Spleen (tissue), 11 donors: ENCODE results near the gene SNAP29. TPM values are rescaled to one million over a fixed set of nuclear protein-coding genes. Genes with fewer than 3 reads are reported as not detected.
"Not testable (repeated sequence)": the region's sequence is repeated elsewhere in the genome, so short reads cannot be mapped to it uniquely, and the experiment has no call there.

Experiments
- DNase-seq: peaks from one replicate; pipeline ENCODE4 v3.0.0-alpha.2; 2020
- H3K27ac ChIP-seq, 8 donors: fragments of 200-600 bp; sonication (generic) in 7 of 8; 1 replicate in 4 of 8; 2 replicates in 4 of 8; pipeline versions ENCODE4 v1.5.0 to v1.8.0; 2016 to 2021; ENCODE audit warnings: inconsistent platforms in 4 of 8, mild to moderate bottlenecking in 4 of 8, moderate library complexity in 1 of 8
- H3K27me3 ChIP-seq, 7 donors: fragments of 200-600 bp; sonication (generic) in 6 of 7; replicated peaks in 1 of 7; 1 replicate in 4 of 7; 2 replicates in 3 of 7; pipeline versions ENCODE4 v1.5.0 to v1.8.0; 2016 to 2021; ENCODE audit warnings: inconsistent platforms in 3 of 7, mild to moderate bottlenecking in 1 of 7
- H3K36me3 ChIP-seq, 6 donors: fragments of 200-600 bp; sonication (generic) in 5 of 6; 1 replicate in 4 of 6; 2 replicates in 2 of 6; pipeline versions ENCODE4 v1.5.0 to v1.8.0; 2016 to 2021; ENCODE audit warnings: inconsistent platforms in 2 of 6
- H3K4me1 ChIP-seq, 6 donors: fragments of 200-600 bp; sonication (generic) in 5 of 6; 1 replicate in 3 of 6; 2 replicates in 3 of 6; pipeline versions ENCODE4 v1.5.0 to v1.8.0; 2016 to 2021; ENCODE audit warnings: inconsistent platforms in 3 of 6
- H3K4me3 ChIP-seq, 8 donors: fragments of 200-600 bp; sonication (generic) in 7 of 8; 1 replicate in 4 of 8; 2 replicates in 4 of 8; pipeline versions ENCODE4 v1.5.0 to v1.8.0; 2016 to 2021; ENCODE audit warnings: inconsistent platforms in 4 of 8, mild to moderate bottlenecking in 4 of 8, moderate library complexity in 2 of 8
- H3K9me3 ChIP-seq, 8 donors: fragments of 200-600 bp; sonication (generic) in 7 of 8; 1 replicate in 4 of 8; 2 replicates in 4 of 8; pipeline versions ENCODE4 v1.5.0 to v1.8.0; 2016 to 2021; ENCODE audit warnings: inconsistent platforms in 4 of 8
- CTCF ChIP-seq, 11 experiments: fragments of 200-600 bp in 7 of 11; fragments of 450-650 bp in 4 of 11; sonication (generic) in 4 of 11; IDR thresholded peaks in 8 of 11; conservative IDR thresholded peaks in 3 of 11; 1 replicate in 7 of 11; 2 replicates in 4 of 11; pipeline versions ENCODE4 v1.4.0 to v1.8.0; 2016 to 2021; ENCODE audit warnings: antibody characterized with exemption in 11 of 11, inconsistent platforms in 4 of 11, mild to moderate bottlenecking in 1 of 11
- POLR2A ChIP-seq, 3 donors: fragments of 450-650 bp; IDR thresholded peaks; one replicate each; pipeline ENCODE4 v1.5.1; 2017; ENCODE audit warnings: antibody characterized with exemption in 3 of 3, mild to moderate bottlenecking in 1 of 3
- POLR2AphosphoS5 ChIP-seq, 3 donors: sonication (generic); formaldehyde crosslinking; IDR thresholded peaks; one replicate each; pipeline ENCODE4 v1.5.1; 2017; ENCODE audit warnings: antibody characterized with exemption in 3 of 3
- WGBS, 5 donors: extraction: QIAGEN DNeasy Blood & Tissue Kit in 3 of 5; methylation state at CpG; one replicate each; pipeline versions ENCODE4 v1.1.5 to v1.1.7; 2013 to 2018; 5-methylcytosine and 5-hydroxymethylcytosine counted together
- intact Hi-C: fragments of 100-400 bp; cut with DNase I; formaldehyde crosslinking; loops from one replicate; pipeline ENCODE4 v1.15.0; 2023; ENCODE audit warnings: low total_unique reads
- polyA plus RNA-seq, 3 donors: library from polyadenylated mRNA; stranded (reverse); fragments of 200-250 nt; gene quantifications; one replicate each; pipeline ENCODE4 v1.2.1, GENCODE V29; 2013
- total RNA-seq, 7 donors: library from RNA; depleted of rRNA in 3 of 7; stranded (reverse); fragments of >200 nt in 3 of 7; fragmentation: NEBNext Ultra II Directional in 4 of 7; extraction: Animal tissue kit (Norgen Biotek cat#: 25700) in 4 of 7; gene quantifications; one replicate each; pipeline versions ENCODE4 v1.1.0 to v1.2.1, GENCODE V29; 2016 to 2021
- donor health status: healthy with polysubstance abuse.
- donor health status: DM: no; HTN: no; CAD: no; lungs with moderate emphysema.
- donor health status: DM: no; HTN: no; CAD: no.
- donor health status: Bipolar disorder and iron deficiency.
- donor health status: healthy.
- donor health status: DM: no; HTN: no; CAD: no.
- donor health status: DM: yes; HTN: yes; CAD: no.

SNAP29 gene
- total and polyA plus RNA-seq, 10 donors, result 13.7 to 33.5 (median 23.8) TPM

GRCh38 chr22:20904980-20905355, 46.2 kb downstream of the SNAP29 start:
- intact Hi-C loops, result no loop called here
- Histone ChIP-seq H3K4me3 (no peak overlapping the region), H3K36me3 (no peaks in the 10 kb centered on the region), H3K27ac (peak overlapping the region in 2 of 8 donors; percentile 33 to 49), H3K9me3 (no peaks in the 10 kb centered on the region), H3K27me3 (no peaks in the 10 kb centered on the region), H3K4me1 (peaks cover 0 to 23% (median 0%) of the 10 kb centered on the region in 6 donors)
- no peak for DNase-seq
- WGBS, 5 donors, result 71 to 85% (median 81%) methylated on average over 3 of the region's 3 CpGs
- TF ChIP-seq POLR2AphosphoS5 (IDR thresholded peaks at IDR 0.05) (no peak), CTCF (IDR thresholded peaks at IDR 0.05 in 8 of 11, conservative IDR thresholded peaks at IDR 0.05 in 3 of 11) (no peak), POLR2A (IDR thresholded peaks at IDR 0.05) (no peak)

- 58 to 84% (median 69%) methylated on average over 4 of the region's 4 CpGs for WGBS, 5 donors
- Histone ChIP-seq H3K9me3 (no peaks in the 10 kb centered on the region), H3K36me3 (no peaks in the 10 kb centered on the region), H3K4me1 (peaks cover 0 to 26% (median 0%) of the 10 kb centered on the region in 6 donors), H3K27ac (no peak overlapping the region), H3K4me3 (no peak overlapping the region), H3K27me3 (no peaks in the 10 kb centered on the region)
- intact Hi-C loops, result no loop called here
- TF ChIP-seq POLR2A (IDR thresholded peaks at IDR 0.05) (no peak), POLR2AphosphoS5 (IDR thresholded peaks at IDR 0.05) (no peak), CTCF (IDR thresholded peaks at IDR 0.05 in 8 of 11, conservative IDR thresholded peaks at IDR 0.05 in 3 of 11) (no peak)
- no peak for DNase-seq
These were observed 46.9 kb downstream of the SNAP29 start for GRCh38 chr22:20905415-20906386.

DNA sequence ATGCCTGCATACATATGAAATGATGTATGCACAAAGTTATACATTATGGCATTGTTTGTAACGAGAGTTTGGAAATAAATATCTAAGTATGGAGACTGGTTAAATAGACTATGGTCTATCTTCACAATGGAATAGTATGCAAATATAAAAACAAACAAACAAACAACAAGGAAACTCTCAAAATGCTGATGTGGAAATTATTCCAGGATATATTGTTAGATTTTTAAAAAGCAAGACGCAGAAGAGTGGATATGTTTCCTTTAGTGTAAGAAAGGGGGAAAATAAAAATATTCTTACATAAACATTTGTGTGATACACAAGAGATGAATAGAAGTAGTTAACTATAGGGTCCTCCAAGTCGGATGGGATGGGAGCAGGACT, 47.6 kb downstream of the SNAP29 start:
- TF ChIP-seq POLR2AphosphoS5 (IDR thresholded peaks at IDR 0.05) (no peak), CTCF (IDR thresholded peaks at IDR 0.05 in 8 of 11, conservative IDR thresholded peaks at IDR 0.05 in 3 of 11) (no peak), POLR2A (IDR thresholded peaks at IDR 0.05) (no peak)

DNA sequence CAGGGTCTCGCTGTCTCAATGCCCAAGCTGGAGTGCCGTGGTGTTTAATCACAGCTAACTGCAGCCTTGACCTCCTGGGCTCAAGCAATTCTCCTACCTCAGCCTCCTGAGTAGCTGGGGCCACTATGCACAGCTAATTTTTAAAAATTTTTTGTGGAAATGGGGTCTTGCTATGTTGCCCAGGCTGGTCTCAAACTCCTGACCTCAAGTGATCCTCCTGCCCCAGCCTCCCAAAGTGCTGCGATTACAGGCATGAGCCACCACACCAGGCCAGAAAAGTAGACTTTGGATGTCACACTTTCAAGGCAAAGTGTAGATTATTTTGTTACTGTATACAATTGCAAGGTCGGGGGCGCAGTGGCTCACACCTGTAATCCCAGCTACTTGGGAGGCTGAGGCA, 49.9 kb downstream of the SNAP29 start:
- WGBS, 5 donors, result 90 to 99% (median 96%) methylated on average over 5 of the region's 5 CpGs
- peaks cover 0 to 26% (median 0%) of the 10 kb centered on the region in 6 donors for H3K4me1 ChIP-seq
- H3K27me3 ChIP-seq, H3K9me3 ChIP-seq, intact Hi-C loops, DNase-seq, H3K36me3 ChIP-seq, H3K4me3 ChIP-seq, H3K27ac ChIP-seq: not testable (repeated sequence)

More for the DNA sequence above, 47.6 kb downstream of the SNAP29 start:
- H3K27me3 ChIP-seq, result no peaks in the 10 kb centered on the region
- no peak for DNase-seq
- no peak overlapping the region for H3K27ac ChIP-seq
- H3K36me3 ChIP-seq, result no peaks in the 10 kb centered on the region
- 85 to 89% (median 88%) methylated on average over 3 of the region's 3 CpGs for WGBS, 5 donors
- no peaks in the 10 kb centered on the region for H3K9me3 ChIP-seq
- H3K4me3 ChIP-seq, result no peak overlapping the region
- intact Hi-C loops, result no loop called here
- H3K4me1 ChIP-seq, result peaks cover 0 to 26% (median 0%) of the 10 kb centered on the region in 6 donors
